SK-N-SH (cell line): ENCODE results near the gene CBFA2T3. TPM values are rescaled to one million over a fixed set of nuclear protein-coding genes. Genes with fewer than 3 reads are reported as not detected.

Experiments used
- CTCF ChIA-PET: fragments of 300-600, 350-600 bp; formaldehyde crosslinking; extraction: SDS; loops from one replicate; lab custom pipeline; 2021; lab: Yijun Ruan, JAX
- POLR2A ChIA-PET: fragments of 350-600 bp; sonication (Branson Sonifier 250); formaldehyde crosslinking; extraction: SDS; loops from one replicate; lab custom pipeline; 2020; ENCODE audit warnings: antibody characterized with exemption, inconsistent platforms; lab: Yijun Ruan, JAX
- DNase-seq: peaks from one replicate; pipeline ENCODE4 v3.0.0; 2012
- H2AFZ ChIP-seq: fragments of 200-600 bp; sonication (generic); 2 replicates; pipeline ENCODE4 v1.8.1; 2016; ENCODE audit warnings: antibody characterized with exemption, mild to moderate bottlenecking, low read depth
- H3F3A ChIP-seq: fragments of 200-600 bp; sonication (generic); replicated peaks from 2 replicates; pipeline ENCODE3; 2016; ENCODE audit warnings: antibody characterized with exemption, mild to moderate bottlenecking; ENCODE audit not compliant: insufficient read depth
- H3K27ac ChIP-seq, 2 experiments: fragments of 200-500 bp in 1 of 2; fragments of 200-600 bp in 1 of 2; sonication (Bioruptor generic) in 1 of 2; sonication (generic), shearing (Covaris generic) in 1 of 2; 2 replicates each; pipeline versions ENCODE4 v1.5.1 to v1.6.1; 2014 to 2016; ENCODE audit warnings: low read depth in 2 of 2, inconsistent platforms in 1 of 2, low read length in 1 of 2, mild to moderate bottlenecking in 1 of 2, mixed read lengths in 1 of 2
- H3K27me3 ChIP-seq: fragments of 200-600 bp; sonication (generic), shearing (Covaris generic); 2 replicates; pipeline ENCODE4 v1.6.1; 2016; ENCODE audit warnings: mixed run types; ENCODE audit not compliant: insufficient read depth
- H3K36me3 ChIP-seq, 2 experiments: fragments of 200-500 bp in 1 of 2; fragments of 200-600 bp in 1 of 2; sonication (Bioruptor generic) in 1 of 2; sonication (generic) in 1 of 2; replicated peaks in 1 of 2; 2 replicates each; pipeline versions ENCODE3 to v1.5.1; 2014 to 2016; ENCODE audit warnings: low read length in 1 of 2, mild to moderate bottlenecking in 1 of 2; ENCODE audit not compliant: insufficient read depth in 2 of 2, control insufficient read depth in 1 of 2
- H3K4me1 ChIP-seq, 2 experiments: fragments of 200-500 bp in 1 of 2; fragments of 200-600 bp in 1 of 2; sonication (Bioruptor generic) in 1 of 2; sonication (generic), shearing (Covaris generic) in 1 of 2; 2 replicates each; pipeline versions ENCODE4 v1.5.1 to v1.6.1; 2014 to 2016; ENCODE audit warnings: low read depth in 1 of 2, low read length in 1 of 2, mixed run types in 1 of 2; ENCODE audit not compliant: insufficient read depth in 2 of 2, control insufficient read depth in 1 of 2
- H3K4me2 ChIP-seq: fragments of 200-600 bp; sonication (generic), shearing (Covaris generic); 2 replicates; pipeline ENCODE4 v1.6.1; 2017; ENCODE audit warnings: mixed run types
- H3K4me3 ChIP-seq, 2 experiments: fragments of 200-500 bp in 1 of 2; fragments of 200-600 bp in 1 of 2; sonication (Bioruptor generic) in 1 of 2; sonication (generic), shearing (Covaris generic) in 1 of 2; 2 replicates each; pipeline versions ENCODE4 v1.5.1 to v1.8.1; 2014 to 2016; ENCODE audit warnings: low read depth in 2 of 2, inconsistent platforms in 1 of 2, low read length in 1 of 2, mild to moderate bottlenecking in 1 of 2, mixed read lengths in 1 of 2, moderate library complexity in 1 of 2
- H3K79me2 ChIP-seq: fragments of 200-600 bp; sonication (generic); 2 replicates; pipeline ENCODE4 v1.8.1; 2017; ENCODE audit warnings: mild to moderate bottlenecking; ENCODE audit not compliant: insufficient read depth
- H3K9ac ChIP-seq: fragments of 200-600 bp; sonication (generic); 2 replicates; pipeline ENCODE4 v1.6.1; 2017; ENCODE audit warnings: mixed run types
- H3K9me2 ChIP-seq: fragments of 200-600 bp; sonication (generic); 2 replicates; pipeline ENCODE4 v1.6.1; 2017; ENCODE audit warnings: mixed run types
- H3K9me3 ChIP-seq: fragments of 200-600 bp; sonication (generic); 2 replicates; pipeline ENCODE4 v1.6.1; 2017; ENCODE audit warnings: mixed run types, mild to moderate bottlenecking, moderate library complexity
- H4K20me1 ChIP-seq: fragments of 200-600 bp; sonication (generic); 2 replicates; pipeline ENCODE4 v1.6.1; 2017; ENCODE audit warnings: mild to moderate bottlenecking, mixed run types; ENCODE audit not compliant: insufficient read depth
- EP300 ChIP-seq, 2 experiments: IDR thresholded peaks; 2 replicates each; pipeline versions ENCODE4 v1.4.0 to v1.6.1; 2012; ENCODE audit warnings: borderline replicate concordance in 1 of 2, low read depth in 1 of 2, low read length in 1 of 2
- EZH2phosphoT487 ChIP-seq: fragments of 200-600 bp; sonication (generic); IDR thresholded peaks from 2 replicates; pipeline ENCODE4 v1.6.1; 2017; ENCODE audit warnings: low read depth, mixed run types, mild to moderate bottlenecking, antibody characterized with exemption, moderate library complexity, borderline replicate concordance
- FOXM1 ChIP-seq: IDR thresholded peaks from 2 replicates; pipeline ENCODE4 v1.4.0; 2012; ENCODE audit warnings: low read depth, mild to moderate bottlenecking
- GATA2 ChIP-seq: sonication (generic); formaldehyde crosslinking; IDR thresholded peaks from 2 replicates; pipeline ENCODE4 v1.5.0; 2020; ENCODE audit warnings: mild to moderate bottlenecking, missing genetic modification reagents
- MEF2A ChIP-seq: IDR thresholded peaks from 2 replicates; pipeline ENCODE4 v1.4.0; 2012; ENCODE audit warnings: low read depth, borderline replicate concordance
- MXI1 ChIP-seq: IDR thresholded peaks from 2 replicates; pipeline ENCODE4 v1.6.1; 2012; ENCODE audit warnings: mild to moderate bottlenecking, low read depth, low read length, improper control_type of control experiment
- NFIC ChIP-seq: IDR thresholded peaks from 2 replicates; pipeline ENCODE4 v1.4.0; 2012; ENCODE audit warnings: borderline replicate concordance
- NRF1 ChIP-seq: IDR thresholded peaks from 2 replicates; pipeline ENCODE4 v1.6.1; 2012; ENCODE audit warnings: low read depth, mild to moderate bottlenecking, low read length
- POLR2AphosphoS5 ChIP-seq: IDR thresholded peaks from 2 replicates; pipeline ENCODE4 v1.6.1; 2012; ENCODE audit warnings: low read depth, low read length
- RAD21 ChIP-seq: IDR thresholded peaks from 2 replicates; pipeline ENCODE4 v1.6.1; 2012; ENCODE audit warnings: mild to moderate bottlenecking, low read length
- TAF1 ChIP-seq: IDR thresholded peaks from 2 replicates; pipeline ENCODE4 v1.6.1; 2012; ENCODE audit warnings: low read depth, mild to moderate bottlenecking, low read length, moderate library complexity, borderline replicate concordance
- TCF12 ChIP-seq: IDR thresholded peaks from 2 replicates; pipeline ENCODE4 v1.4.0; 2012
- TEAD4 ChIP-seq: IDR thresholded peaks from 2 replicates; pipeline ENCODE4 v1.4.0; 2012; ENCODE audit warnings: mild to moderate bottlenecking, borderline replicate concordance; ENCODE audit not compliant: insufficient read depth
- WGBS: methylation state at CpG from one replicate; pipeline ENCODE4 v1.1.6; 2017; ENCODE audit warnings: low lambda C conversion rate; 5-methylcytosine and 5-hydroxymethylcytosine counted together
- polyA plus RNA-seq, 3 experiments: library from polyadenylated mRNA; depleted of rRNA; stranded (reverse); fragments of >200 nt; gene quantifications; 2 replicates each; pipeline ENCODE4 v1.2.3, GENCODE V29; 2012
- TF ChIP-seq, protein P1 (sequence below): IDR thresholded peaks from 2 replicates; pipeline ENCODE4 v1.4.0; 2012; ENCODE audit warnings: low read depth
- TF ChIP-seq, protein P2 (sequence below): IDR thresholded peaks from 2 replicates; pipeline ENCODE4; 2012

CBFA2T3 gene
- polyA plus RNA-seq, 1 of the 3 experiments (the other 2 are of a cell fraction): not detected

DNA sequence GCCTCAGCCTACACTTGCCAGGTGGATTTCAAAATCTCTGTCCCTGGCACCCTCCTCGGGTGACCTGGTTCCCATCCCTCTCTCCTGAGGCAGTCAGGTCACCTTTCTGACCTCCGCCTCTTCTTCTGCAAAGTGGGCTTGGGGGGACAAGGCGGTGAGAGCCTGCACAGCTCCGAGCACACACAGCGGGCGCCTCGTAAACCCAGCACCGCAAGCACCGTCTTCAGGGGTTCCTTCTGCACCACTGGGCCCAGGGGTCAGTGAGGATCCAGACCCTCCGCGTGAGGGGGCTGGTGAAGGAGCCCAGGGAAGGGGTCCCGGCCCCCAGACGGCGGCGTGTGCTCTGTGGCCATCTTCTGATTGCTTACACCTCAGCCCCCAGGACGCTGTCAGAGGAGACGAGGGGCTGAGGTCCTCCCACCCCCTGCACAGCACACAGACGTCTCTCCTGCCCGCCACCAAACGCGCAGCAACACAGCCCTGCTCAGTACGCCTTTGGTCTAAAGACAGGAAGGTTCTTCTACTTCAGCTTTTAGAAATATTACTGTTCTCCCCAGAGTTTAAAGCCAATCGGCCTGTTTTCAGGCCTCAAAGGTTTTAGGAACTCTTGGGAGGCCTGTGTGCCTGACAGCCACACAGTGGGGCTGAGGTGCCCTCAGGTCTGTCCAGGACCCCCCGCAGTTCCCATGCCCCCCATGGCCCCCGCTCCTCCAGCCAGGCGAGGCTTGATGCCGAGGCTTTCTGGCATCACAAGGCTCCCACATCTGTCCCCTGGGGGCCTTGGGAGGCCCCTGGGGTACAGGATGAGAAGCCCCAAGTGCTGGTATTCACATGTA, 2.7 kb downstream of the CBFA2T3 start:
- H3K9me2 ChIP-seq: no peaks in the 10 kb centered on the region
- H3K4me3 ChIP-seq: no peak overlapping the region
- H3K9me3 ChIP-seq: no peaks in the 10 kb centered on the region
- TF ChIP-seq EP300 (IDR thresholded peaks at IDR 0.05; ENCODE audit: borderline replicate concordance in 1 of 2, low read depth in 1 of 2, low read length in 1 of 2) (no peak), TEAD4 (no peak), POLR2AphosphoS5 (no peak), NFIC (no peak), NRF1 (no peak), MXI1 (no peak), TCF12 (no peak), FOXM1 (no peak), RAD21 (no peak), EZH2phosphoT487 (no peak)
- TF ChIP-seq, protein P1, sequence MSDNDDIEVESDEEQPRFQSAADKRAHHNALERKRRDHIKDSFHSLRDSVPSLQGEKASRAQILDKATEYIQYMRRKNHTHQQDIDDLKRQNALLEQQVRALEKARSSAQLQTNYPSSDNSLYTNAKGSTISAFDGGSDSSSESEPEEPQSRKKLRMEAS: no peak
- TF ChIP-seq, protein P2, sequence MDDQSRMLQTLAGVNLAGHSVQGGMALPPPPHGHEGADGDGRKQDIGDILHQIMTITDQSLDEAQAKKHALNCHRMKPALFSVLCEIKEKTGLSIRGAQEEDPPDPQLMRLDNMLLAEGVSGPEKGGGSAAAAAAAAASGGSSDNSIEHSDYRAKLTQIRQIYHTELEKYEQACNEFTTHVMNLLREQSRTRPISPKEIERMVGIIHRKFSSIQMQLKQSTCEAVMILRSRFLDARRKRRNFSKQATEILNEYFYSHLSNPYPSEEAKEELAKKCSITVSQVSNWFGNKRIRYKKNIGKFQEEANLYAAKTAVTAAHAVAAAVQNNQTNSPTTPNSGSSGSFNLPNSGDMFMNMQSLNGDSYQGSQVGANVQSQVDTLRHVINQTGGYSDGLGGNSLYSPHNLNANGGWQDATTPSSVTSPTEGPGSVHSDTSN: no peak
- ChIA-PET CTCF (no interaction called here), POLR2A (interaction anchor here (0.5 kb wide), 1 partner anchor 205 kb away, joined by 4 read pairs; no protein-coding TSS in a partner anchor)
- H3K27ac ChIP-seq: no peak overlapping the region
- peaks cover 18% of the 10 kb centered on the region; the same call in 1 of the 2 replicates for H3K27me3 ChIP-seq
- H3K4me2 ChIP-seq: no peak overlapping the region
- H3K36me3 ChIP-seq: no peaks in the 10 kb centered on the region
- no peaks in the 10 kb centered on the region for H3K79me2 ChIP-seq
- H2AFZ ChIP-seq: no peak overlapping the region
- no peak for DNase-seq
- WGBS: 60% methylated on average over 19 of the region's 27 CpGs
- no peak overlapping the region for H3K9ac ChIP-seq
- no peaks in the 10 kb centered on the region for H3F3A ChIP-seq
- no peaks in the 10 kb centered on the region; a peak in 1 of 4 replicates for H3K4me1 ChIP-seq
- H4K20me1 ChIP-seq: no peaks in the 10 kb centered on the region

DNA sequence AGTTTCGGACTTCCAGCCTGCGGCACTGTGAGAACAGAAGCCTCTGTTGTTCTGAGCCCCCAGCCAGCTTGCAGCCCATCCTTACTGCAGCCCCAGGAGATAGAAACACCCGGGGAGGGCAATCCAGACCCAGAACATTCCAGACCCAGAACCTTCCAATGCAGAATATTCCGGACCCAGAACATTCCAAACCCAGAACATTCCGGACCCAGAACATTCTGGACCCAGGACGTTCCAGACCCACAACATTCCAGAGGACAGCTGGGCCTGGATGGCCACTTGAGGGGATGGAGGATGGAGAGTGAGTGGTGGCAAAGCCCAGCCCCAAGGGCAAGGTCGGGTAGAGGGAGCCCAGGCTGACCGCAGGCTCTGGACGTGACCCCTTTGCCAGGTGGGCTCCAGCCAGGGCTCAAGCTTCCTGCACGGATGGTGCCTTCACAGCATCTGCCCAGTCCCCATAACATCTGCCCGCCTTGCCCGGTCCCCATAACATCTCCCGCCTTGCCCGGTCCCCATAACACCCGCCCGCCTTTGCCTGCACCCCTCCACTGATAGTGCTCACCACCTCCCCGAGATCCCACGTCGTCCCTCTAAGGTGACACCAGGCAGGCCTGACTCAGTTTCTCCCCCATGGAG, 3.5 kb downstream of the CBFA2T3 start:
- peaks cover 17% of the 10 kb centered on the region; the same call in 1 of the 2 replicates for H3K27me3 ChIP-seq

More for the DNA sequence above, 3.5 kb downstream of the CBFA2T3 start:
- Histone ChIP-seq H3K4me2 (no peak overlapping the region), H3K79me2 (no peaks in the 10 kb centered on the region), H3F3A (no peaks in the 10 kb centered on the region), H3K36me3 (no peaks in the 10 kb centered on the region), H3K4me1 (no peaks in the 10 kb centered on the region; a peak in 1 of 4 replicates), H3K9me3 (no peaks in the 10 kb centered on the region), H3K9me2 (no peaks in the 10 kb centered on the region), H2AFZ (no peak overlapping the region), H3K4me3 (no peak overlapping the region), H4K20me1 (no peaks in the 10 kb centered on the region), H3K9ac (no peak overlapping the region), H3K27ac (no peak overlapping the region)
- no peak for DNase-seq
- WGBS: 62% methylated on average over 9 of the region's 19 CpGs
- CTCF ChIA-PET: no interaction called here
- POLR2A ChIA-PET: interaction anchor here (0.5 kb wide), 1 partner anchor 205 kb away, joined by 4 read pairs; no protein-coding TSS in a partner anchor
- no peak for TF ChIP-seq GATA2 (CRISPR knock-in tag)
- no peak for TF ChIP-seq MXI1
- no peak for TF ChIP-seq MEF2A
- TF ChIP-seq RAD21: no peak
- no peak for TF ChIP-seq TAF1
